Upper lobe of left lung (tissue), 4 donors: Measurements from ENCODE around the gene MAP2K5.

Experiments used
- CTCF ChIP-seq, 6 experiments: fragments of 450-650 bp in 4 of 6; fragments of 200-600 bp in 2 of 6; sonication (generic) in 2 of 6; IDR thresholded peaks; one replicate each; pipeline ENCODE4 v1.5.1; 2016 to 2019; ENCODE audit warnings: antibody characterized with exemption in 6 of 6
- EP300 ChIP-seq, 4 donors: sonication (generic); formaldehyde crosslinking; IDR thresholded peaks; one replicate each; pipeline ENCODE4 v1.5.1; 2017; ENCODE audit warnings: antibody characterized with exemption in 4 of 4, control low read depth in 2 of 4
- POLR2AphosphoS5 ChIP-seq, 2 donors: sonication (generic); formaldehyde crosslinking; IDR thresholded peaks; one replicate each; pipeline ENCODE4 v1.5.1; 2017; ENCODE audit warnings: antibody characterized with exemption in 2 of 2

- no peak for TF ChIP-seq CTCF (IDR thresholded peaks at IDR 0.05)
- TF ChIP-seq EP300 (IDR thresholded peaks at IDR 0.05): no peak
- TF ChIP-seq POLR2AphosphoS5 (IDR thresholded peaks at IDR 0.05): no peak
Measured at GRCh38 chr15:67584157-67584556, 41.7 kb downstream of the MAP2K5 start.
